ENCODE data around the gene CCDC148.

DNA sequence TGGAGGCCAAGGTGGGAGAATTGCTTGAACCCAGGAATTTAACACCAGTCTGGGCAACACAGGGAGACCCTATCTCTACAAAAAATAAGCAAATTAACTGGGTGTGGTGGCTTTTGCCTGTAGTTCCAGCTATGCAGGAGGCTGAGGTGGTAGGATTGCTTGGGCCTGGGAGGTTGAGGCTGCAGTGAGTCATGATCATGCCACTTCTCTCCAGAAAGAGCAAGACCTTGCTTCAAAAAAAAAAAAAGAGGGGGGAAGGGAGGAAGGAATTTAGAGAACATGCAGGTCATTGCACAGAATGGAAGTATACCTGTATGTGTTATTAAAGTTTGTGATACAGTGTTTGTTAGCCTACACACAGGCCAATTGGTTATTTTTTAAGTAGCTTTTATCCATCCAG lies 26.0 kb upstream of the CCDC148 start:
- TF ChIP-seq POLR2AphosphoS5 (IDR thresholded peaks at IDR 0.05; ENCODE audit: low read depth, low read length) = no peak
- TF ChIP-seq POLR2A (IDR thresholded peaks at IDR 0.05; ENCODE audit: low read depth, low read length) = no peak
- TF ChIP-seq TAF1 (IDR thresholded peaks at IDR 0.05; ENCODE audit: low read depth, low read length) = no peak
- TF ChIP-seq POU2F2 (IDR thresholded peaks at IDR 0.05; ENCODE audit: low read depth, low read length) = no peak
- TF ChIP-seq SPI1 (IDR thresholded peaks at IDR 0.05; ENCODE audit: low read depth, low read length) = no peak
- no peak for TF ChIP-seq PAX5 (IDR thresholded peaks at IDR 0.05; ENCODE audit: insufficient read depth, low read length, severe bottlenecking)
